Hepatocyte (in vitro differentiated cells): Measurements from ENCODE around the gene CDH12.
"Not testable (repeated sequence)": the region's sequence is repeated elsewhere in the genome, so short reads cannot be mapped to it uniquely, and the experiment has no call there.

ENCODE experiments used
- EZH2 ChIP-seq: fragments of 200-600 bp; sonication (generic); IDR thresholded peaks from 2 replicates; pipeline ENCODE4 v1.6.1; 2016; ENCODE audit warnings: antibody characterized with exemption, mild to moderate bottlenecking, borderline replicate concordance
- EZH2phosphoT487 ChIP-seq: fragments of 200-600 bp; sonication (generic); IDR thresholded peaks from one replicate; pipeline ENCODE4 v1.6.1; 2018; ENCODE audit warnings: antibody characterized with exemption, mild to moderate bottlenecking, low read depth, moderate library complexity; ENCODE audit not compliant: unreplicated experiment, severe bottlenecking
- TF ChIP-seq, protein P1 (sequence below): fragments of 200-600 bp; sonication (generic); IDR thresholded peaks from 2 replicates; pipeline ENCODE4 v1.5.1; 2016; ENCODE audit warnings: antibody characterized with exemption, mild to moderate bottlenecking; ENCODE audit not compliant: poor library complexity

DNA sequence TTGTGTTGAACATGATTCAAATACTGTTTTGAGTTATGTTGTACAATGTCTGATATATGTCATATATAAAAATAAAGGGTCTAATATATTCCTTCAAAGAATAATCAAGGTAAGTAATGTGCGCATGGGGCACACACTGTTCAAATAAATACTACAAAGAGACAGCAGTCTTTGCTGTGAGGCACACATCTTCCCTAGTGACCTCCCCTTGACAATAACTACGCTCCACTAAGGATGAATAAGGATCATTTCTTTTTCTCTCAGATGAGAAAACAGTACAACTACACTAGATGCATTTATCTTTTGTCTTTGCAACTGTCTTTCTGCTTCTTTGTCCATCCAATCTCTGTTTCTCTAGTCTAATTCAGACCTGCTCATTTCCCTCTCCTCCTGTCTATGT lies 684.4 kb downstream of the CDH12 start:
- TF ChIP-seq EZH2phosphoT487, EZH2: not testable (repeated sequence)
- TF ChIP-seq, protein P1, sequence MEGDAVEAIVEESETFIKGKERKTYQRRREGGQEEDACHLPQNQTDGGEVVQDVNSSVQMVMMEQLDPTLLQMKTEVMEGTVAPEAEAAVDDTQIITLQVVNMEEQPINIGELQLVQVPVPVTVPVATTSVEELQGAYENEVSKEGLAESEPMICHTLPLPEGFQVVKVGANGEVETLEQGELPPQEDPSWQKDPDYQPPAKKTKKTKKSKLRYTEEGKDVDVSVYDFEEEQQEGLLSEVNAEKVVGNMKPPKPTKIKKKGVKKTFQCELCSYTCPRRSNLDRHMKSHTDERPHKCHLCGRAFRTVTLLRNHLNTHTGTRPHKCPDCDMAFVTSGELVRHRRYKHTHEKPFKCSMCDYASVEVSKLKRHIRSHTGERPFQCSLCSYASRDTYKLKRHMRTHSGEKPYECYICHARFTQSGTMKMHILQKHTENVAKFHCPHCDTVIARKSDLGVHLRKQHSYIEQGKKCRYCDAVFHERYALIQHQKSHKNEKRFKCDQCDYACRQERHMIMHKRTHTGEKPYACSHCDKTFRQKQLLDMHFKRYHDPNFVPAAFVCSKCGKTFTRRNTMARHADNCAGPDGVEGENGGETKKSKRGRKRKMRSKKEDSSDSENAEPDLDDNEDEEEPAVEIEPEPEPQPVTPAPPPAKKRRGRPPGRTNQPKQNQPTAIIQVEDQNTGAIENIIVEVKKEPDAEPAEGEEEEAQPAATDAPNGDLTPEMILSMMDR, result not testable (repeated sequence)
